Sigmoid colon (tissue), 7 donors: ENCODE results near the gene CARD6. TPM values are rescaled to one million over a fixed set of nuclear protein-coding genes. Genes with fewer than 3 reads are reported as not detected.

Experiments
- DNase-seq: peaks from one replicate; pipeline ENCODE4 v3.0.0-alpha.2; 2019
- H3K27ac ChIP-seq, 4 donors: fragments of 200-600 bp; sonication (generic); one replicate each; pipeline ENCODE4 v1.5.1; 2016 to 2019; ENCODE audit warnings: mild to moderate bottlenecking in 1 of 4
- H3K27me3 ChIP-seq, 3 donors: fragments of 200-600 bp; sonication (generic); one replicate each; pipeline ENCODE4 v1.5.1; 2019; ENCODE audit warnings: mild to moderate bottlenecking in 1 of 3
- H3K36me3 ChIP-seq, 4 donors: fragments of 200-600 bp; sonication (generic); one replicate each; pipeline ENCODE4 v1.5.1; 2016 to 2019
- H3K4me1 ChIP-seq, 4 donors: fragments of 200-600 bp; sonication (generic); one replicate each; pipeline ENCODE4 v1.5.1; 2017 to 2019
- H3K4me3 ChIP-seq, 4 donors: fragments of 200-600 bp; sonication (generic); one replicate each; pipeline ENCODE4 v1.5.1; 2017 to 2019; ENCODE audit warnings: mild to moderate bottlenecking in 2 of 4, moderate library complexity in 1 of 4
- H3K9me3 ChIP-seq, 4 donors: fragments of 200-600 bp in 3 of 4; sonication (generic) in 3 of 4; one replicate each; pipeline versions ENCODE4 v1.5.1 to v1.6.1; 2013 to 2019
- EP300 ChIP-seq, 4 donors: sonication (generic); formaldehyde crosslinking; IDR thresholded peaks; one replicate each; pipeline ENCODE4 v1.6.1; 2017; ENCODE audit warnings: antibody characterized with exemption in 4 of 4
- POLR2A ChIP-seq, 2 donors: fragments of 450-650 bp; IDR thresholded peaks; one replicate each; pipeline ENCODE4 v1.6.1; 2016; ENCODE audit warnings: antibody characterized with exemption in 2 of 2, mild to moderate bottlenecking in 2 of 2, moderate library complexity in 2 of 2
- POLR2AphosphoS5 ChIP-seq, 4 donors: sonication (generic); formaldehyde crosslinking; IDR thresholded peaks; one replicate each; pipeline ENCODE4 v1.6.1; 2017; ENCODE audit warnings: antibody characterized with exemption in 4 of 4
- WGBS, 2 donors: extraction: QIAGEN DNeasy Blood & Tissue Kit; methylation state at CpG; one replicate each; pipeline ENCODE4 v1.1.7; 2013; 5-methylcytosine and 5-hydroxymethylcytosine counted together
- intact Hi-C: fragments of 100-400 bp; cut with DNase I; formaldehyde crosslinking; loops from one replicate; pipeline ENCODE4 v1.15.1; 2023
- polyA plus RNA-seq, 3 donors: library from polyadenylated mRNA; stranded (reverse); fragments of 200-250 nt; gene quantifications; one replicate each; pipeline ENCODE4 v1.2.3, GENCODE V29; 2013
- small RNA-seq, 3 donors: library from RNA; depleted of rRNA; stranded (forward); fragments of <200 nt; gene quantifications; one replicate each; pipeline ENCODE3, GENCODE V24; 2016
- total RNA-seq, 4 donors: library from RNA; depleted of rRNA; stranded (reverse); fragments of >200 nt; gene quantifications; one replicate each; pipeline ENCODE4 v1.1.0, GENCODE V29; 2016
- TF ChIP-seq, protein P1 (sequence below), 4 experiments: fragments of 450-650 bp in 3 of 4; fragments of 200-600 bp in 1 of 4; IDR thresholded peaks; one replicate each; pipeline ENCODE4 v1.5.1; 2016 to 2019; ENCODE audit warnings: antibody characterized with exemption in 4 of 4, mild to moderate bottlenecking in 3 of 4, moderate library complexity in 2 of 4
- donor health status: healthy with polysubstance abuse.
- donor health status: Bipolar disorder and iron deficiency.
- donor health status: healthy.

The CARD6 gene
- total and polyA plus RNA-seq, 7 donors, result 1.4 to 12.2 (median 4.8) TPM

GRCh38 chr5:40909723-40910122, 68.6 kb downstream of the CARD6 start:
- Histone ChIP-seq H3K27me3 (no peaks in the 10 kb centered on the region), H3K9me3 (no peaks in the 10 kb centered on the region), H3K4me1 (peaks cover 0 to 3% (median 0%) of the 10 kb centered on the region in 4 donors), H3K4me3 (peak overlapping the region; percentile 12 to 34 (median 25)), H3K36me3 (no peaks in the 10 kb centered on the region), H3K27ac (peak overlapping the region; percentile 8 to 35 (median 22))
- 9 to 38% methylated on average over 2 of the region's 2 CpGs for WGBS, 2 donors
- TF ChIP-seq POLR2AphosphoS5 (IDR thresholded peaks at IDR 0.05) (no peak), POLR2A (IDR thresholded peaks at IDR 0.05) (no peak), EP300 (IDR thresholded peaks at IDR 0.05) (no peak)
- TF ChIP-seq, protein P1, sequence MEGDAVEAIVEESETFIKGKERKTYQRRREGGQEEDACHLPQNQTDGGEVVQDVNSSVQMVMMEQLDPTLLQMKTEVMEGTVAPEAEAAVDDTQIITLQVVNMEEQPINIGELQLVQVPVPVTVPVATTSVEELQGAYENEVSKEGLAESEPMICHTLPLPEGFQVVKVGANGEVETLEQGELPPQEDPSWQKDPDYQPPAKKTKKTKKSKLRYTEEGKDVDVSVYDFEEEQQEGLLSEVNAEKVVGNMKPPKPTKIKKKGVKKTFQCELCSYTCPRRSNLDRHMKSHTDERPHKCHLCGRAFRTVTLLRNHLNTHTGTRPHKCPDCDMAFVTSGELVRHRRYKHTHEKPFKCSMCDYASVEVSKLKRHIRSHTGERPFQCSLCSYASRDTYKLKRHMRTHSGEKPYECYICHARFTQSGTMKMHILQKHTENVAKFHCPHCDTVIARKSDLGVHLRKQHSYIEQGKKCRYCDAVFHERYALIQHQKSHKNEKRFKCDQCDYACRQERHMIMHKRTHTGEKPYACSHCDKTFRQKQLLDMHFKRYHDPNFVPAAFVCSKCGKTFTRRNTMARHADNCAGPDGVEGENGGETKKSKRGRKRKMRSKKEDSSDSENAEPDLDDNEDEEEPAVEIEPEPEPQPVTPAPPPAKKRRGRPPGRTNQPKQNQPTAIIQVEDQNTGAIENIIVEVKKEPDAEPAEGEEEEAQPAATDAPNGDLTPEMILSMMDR (IDR thresholded peaks at IDR 0.05), result no peak
- DNase-seq, result no peak
- intact Hi-C loops, result loop anchor here (10.0 kb wide), 1 partner anchor 935 kb away; no protein-coding TSS in a partner anchor

Small RNAs within 50 kb of the gene (small RNA-seq; reads per million reads assigned to genes)
- gene SNORD72, result 24.0 to 43.8 (median 28.7) reads per million in 3 donors

Other genes starting within 250 kb of the CARD6 start
- 10 to 100 TPM; 44.3 to 77.7 (median 72.8) TPM for gene PTGER4, start 161.5 kb upstream of the CARD6 start, total RNA-seq
- gene PTGER4, start 161.5 kb upstream of the CARD6 start, polyA plus RNA-seq, result 10 to 100 TPM in 2 of 3 donors, 1 to 10 TPM in 1; 9.0 to 20.1 (median 12.0) TPM
- gene TTC33, start 85.4 kb upstream of the CARD6 start, total RNA-seq, result 10 to 100 TPM; 18.0 to 33.2 (median 26.0) TPM
- gene TTC33, start 85.4 kb upstream of the CARD6 start, polyA plus RNA-seq, result 10 to 100 TPM in 2 of 3 donors, 1 to 10 TPM in 1; 6.6 to 11.6 (median 10.2) TPM
- gene PRKAA1, start 43.0 kb upstream of the CARD6 start, total RNA-seq, result 10 to 100 TPM; 63.4 to 98.4 (median 86.7) TPM
- gene PRKAA1, start 43.0 kb upstream of the CARD6 start, polyA plus RNA-seq, result 10 to 100 TPM; 27.0 to 34.4 (median 29.3) TPM
- gene RPL37, start 6.1 kb upstream of the CARD6 start, total RNA-seq, result 100 to 1,000 TPM; 120 to 170 (median 149) TPM
- 1,000 to 10,000 TPM; 1,182 to 2,184 (median 1,251) TPM for gene RPL37, start 6.1 kb upstream of the CARD6 start, polyA plus RNA-seq
- gene C7, start 68.1 kb downstream of the CARD6 start, total RNA-seq, result 100 to 1,000 TPM; 267 to 799 (median 635) TPM
- 100 to 1,000 TPM in 1 of 3 donors, 10 to 100 TPM in 1, 1 to 10 TPM in 1; 6.2 to 131 (median 18.0) TPM for gene C7, start 68.1 kb downstream of the CARD6 start, polyA plus RNA-seq
- gene MROH2B, start 230.0 kb downstream of the CARD6 start, total RNA-seq, result under 1 TPM in 2 of 4 donors, not detected in 2; 0.33 to 0.36 TPM
- gene MROH2B, start 230.0 kb downstream of the CARD6 start, polyA plus RNA-seq, result under 1 TPM in 1 of 3 donors, not detected in 2; 0.07 TPM